ENCODE data around the gene SLC35G4. TPM values are rescaled to one million over a fixed set of nuclear protein-coding genes. Genes with fewer than 3 reads are reported as not detected.
A peak's percentile ranks its signal among the peaks of the same experiment; 100 is the strongest.

SLC35G4 gene
- polyA plus RNA-seq, 1 experiment: not detected

DNA sequence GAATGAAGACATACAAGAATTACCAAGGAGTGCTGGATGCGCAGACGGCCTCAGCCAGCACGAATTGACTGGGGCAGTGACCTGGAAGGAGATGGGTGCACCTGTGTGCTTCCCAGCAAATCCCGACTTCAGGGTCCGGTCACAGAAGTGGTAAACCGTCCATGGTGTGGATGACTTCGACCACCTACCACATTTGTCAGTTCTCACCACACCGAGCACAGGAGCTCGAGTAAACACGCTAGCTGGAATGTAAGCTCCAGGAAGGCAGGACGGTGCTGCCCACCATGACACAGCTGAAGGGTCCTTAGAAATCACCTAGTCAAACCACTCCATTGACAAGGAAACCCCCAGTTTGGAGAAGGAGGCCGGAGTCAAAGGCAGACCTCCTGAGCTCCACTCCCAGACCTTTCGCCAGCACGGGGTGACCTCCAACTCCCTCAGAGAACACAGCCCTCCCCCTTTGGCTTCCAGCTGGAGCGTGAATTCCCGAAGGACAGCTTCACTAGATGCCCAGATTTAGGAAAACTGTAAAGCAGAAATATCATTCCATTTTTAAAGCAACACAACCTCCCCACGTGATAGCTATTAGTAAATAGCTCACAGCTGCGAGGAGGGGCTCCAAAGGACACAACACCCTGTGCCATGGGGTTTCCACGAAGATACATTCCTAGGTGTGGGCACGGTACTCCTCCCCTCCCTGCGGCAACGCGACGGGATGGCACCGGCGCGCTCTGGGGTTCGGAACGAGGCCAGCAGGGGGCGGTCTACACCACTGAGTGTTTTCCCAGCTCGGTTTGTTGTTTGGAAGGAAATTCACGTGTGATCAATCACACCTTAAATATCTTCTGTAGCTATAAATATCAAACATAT lies 45.6 kb downstream of the SLC35G4 start:
- DNase-seq (ENCODE audit: low read depth): no peak
- H3K4me3 ChIP-seq (ENCODE audit: low read depth, low read length): no peak overlapping the region
- POLR2A ChIA-PET: no interaction called here

DNA sequence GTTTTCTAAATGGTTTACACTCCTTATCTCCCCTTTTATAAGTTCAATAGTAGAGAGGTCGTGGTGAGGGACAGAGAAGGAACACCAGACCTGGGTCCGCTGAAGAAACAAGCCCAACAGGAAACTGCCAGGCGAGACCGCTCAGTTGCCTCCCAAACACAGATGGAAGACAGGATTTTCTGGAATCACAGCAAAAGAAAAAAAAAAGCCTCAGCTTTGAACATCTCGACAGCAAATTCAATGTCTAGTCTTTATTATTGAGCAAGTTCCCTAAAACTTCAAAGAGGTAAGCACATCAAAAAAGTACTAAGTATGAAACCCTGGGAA lies 46.2 kb downstream of the SLC35G4 start:
- H3K36me3 ChIP-seq (ENCODE audit: control insufficient read depth, insufficient read depth, low read length): no peaks in the 10 kb centered on the region
- TF ChIP-seq, protein P1, sequence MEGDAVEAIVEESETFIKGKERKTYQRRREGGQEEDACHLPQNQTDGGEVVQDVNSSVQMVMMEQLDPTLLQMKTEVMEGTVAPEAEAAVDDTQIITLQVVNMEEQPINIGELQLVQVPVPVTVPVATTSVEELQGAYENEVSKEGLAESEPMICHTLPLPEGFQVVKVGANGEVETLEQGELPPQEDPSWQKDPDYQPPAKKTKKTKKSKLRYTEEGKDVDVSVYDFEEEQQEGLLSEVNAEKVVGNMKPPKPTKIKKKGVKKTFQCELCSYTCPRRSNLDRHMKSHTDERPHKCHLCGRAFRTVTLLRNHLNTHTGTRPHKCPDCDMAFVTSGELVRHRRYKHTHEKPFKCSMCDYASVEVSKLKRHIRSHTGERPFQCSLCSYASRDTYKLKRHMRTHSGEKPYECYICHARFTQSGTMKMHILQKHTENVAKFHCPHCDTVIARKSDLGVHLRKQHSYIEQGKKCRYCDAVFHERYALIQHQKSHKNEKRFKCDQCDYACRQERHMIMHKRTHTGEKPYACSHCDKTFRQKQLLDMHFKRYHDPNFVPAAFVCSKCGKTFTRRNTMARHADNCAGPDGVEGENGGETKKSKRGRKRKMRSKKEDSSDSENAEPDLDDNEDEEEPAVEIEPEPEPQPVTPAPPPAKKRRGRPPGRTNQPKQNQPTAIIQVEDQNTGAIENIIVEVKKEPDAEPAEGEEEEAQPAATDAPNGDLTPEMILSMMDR (IDR thresholded peaks at IDR 0.05; ENCODE audit: insufficient read depth, low read depth, low read length): no peak
- CTCF ChIA-PET: interaction anchor here (0.6 to 2.4 kb wide), 17 partner anchors 10 to 583 kb away, joined by 3 to 16 read pairs (median 3); partner anchors contain the start of gene GNAL
- POLR2A ChIA-PET: no interaction called here
- no peak for DNase-seq (ENCODE audit: low read depth)
- peaks cover 3% of the 10 kb centered on the region; the same call in 1 of the 2 replicates for H3K27me3 ChIP-seq (ENCODE audit: control insufficient read depth, insufficient read depth, low read length)
- H3K4me3 ChIP-seq (ENCODE audit: low read depth, low read length): no peak overlapping the region

More for the DNA sequence above, 45.6 kb downstream of the SLC35G4 start:
- Histone ChIP-seq H3K36me3 (ENCODE audit: control insufficient read depth, insufficient read depth, low read length) (no peaks in the 10 kb centered on the region), H3K27me3 (ENCODE audit: control insufficient read depth, insufficient read depth, low read length) (peaks cover 3% of the 10 kb centered on the region; the same call in 1 of the 2 replicates)
- CTCF ChIA-PET: interaction anchor here (0.6 to 2.4 kb wide), 19 partner anchors 8 to 583 kb away, joined by 3 to 16 read pairs (median 3); partner anchors contain the start of gene GNAL
- TF ChIP-seq, protein P1 (IDR thresholded peaks at IDR 0.05; ENCODE audit: insufficient read depth, low read depth, low read length): peak; percentile 77

DNA sequence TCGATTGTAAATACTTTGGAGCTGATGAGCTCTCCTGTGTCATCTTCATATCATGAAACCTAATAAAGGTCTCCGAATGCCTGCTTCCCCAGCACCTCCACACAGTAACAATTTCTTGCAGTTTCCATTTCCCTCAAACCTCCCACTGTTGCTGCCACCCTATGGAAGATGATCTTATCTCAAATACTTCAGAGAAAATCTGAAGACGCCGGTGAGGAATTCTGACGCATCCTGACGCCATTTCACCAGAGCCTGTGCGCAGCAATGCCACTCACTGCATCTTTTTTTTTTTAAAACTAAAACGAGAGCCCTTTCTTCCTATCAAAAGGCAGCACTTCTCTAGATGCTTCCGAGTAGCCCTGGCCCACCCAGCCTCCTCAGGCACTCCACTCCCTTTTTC lies 47.8 kb downstream of the SLC35G4 start:
- Histone ChIP-seq H3K36me3 (ENCODE audit: control insufficient read depth, insufficient read depth, low read length) (no peaks in the 10 kb centered on the region), H3K27me3 (ENCODE audit: control insufficient read depth, insufficient read depth, low read length) (peaks cover 3% of the 10 kb centered on the region; the same call in 1 of the 2 replicates), H3K4me3 (ENCODE audit: low read depth, low read length) (no peak overlapping the region)
- DNase-seq (ENCODE audit: low read depth): no peak
- ChIA-PET POLR2A (no interaction called here), CTCF (no interaction called here)
- TF ChIP-seq, protein P1 (IDR thresholded peaks at IDR 0.05; ENCODE audit: insufficient read depth, low read depth, low read length): no peak

DNA sequence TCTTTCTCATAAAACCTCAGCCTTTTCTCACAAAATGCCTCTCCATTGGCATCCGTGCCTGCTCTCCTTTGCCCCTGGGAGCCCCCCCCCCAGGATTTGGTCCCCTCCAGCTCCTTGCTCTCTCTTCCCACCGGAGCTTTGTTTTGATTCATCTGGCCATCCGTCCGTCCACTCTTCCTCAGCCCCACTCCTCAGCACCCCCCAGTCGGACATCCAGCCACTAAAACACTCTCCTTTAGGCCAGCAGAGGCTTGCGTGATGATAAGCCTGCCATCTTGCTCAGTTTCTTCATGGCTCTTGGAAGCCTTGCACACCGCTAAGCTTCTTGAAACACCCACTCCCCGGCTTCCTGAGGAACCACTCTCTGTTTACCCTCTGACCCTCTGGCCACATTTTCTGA lies 48.2 kb downstream of the SLC35G4 start:
- CTCF ChIA-PET: no interaction called here
- TF ChIP-seq, protein P1 (IDR thresholded peaks at IDR 0.05; ENCODE audit: insufficient read depth, low read depth, low read length): no peak
- DNase-seq (ENCODE audit: low read depth): no peak
- peaks cover 3% of the 10 kb centered on the region; the same call in 1 of the 2 replicates for H3K27me3 ChIP-seq (ENCODE audit: control insufficient read depth, insufficient read depth, low read length)
- POLR2A ChIA-PET: no interaction called here
- H3K36me3 ChIP-seq (ENCODE audit: control insufficient read depth, insufficient read depth, low read length): no peaks in the 10 kb centered on the region
- H3K4me3 ChIP-seq (ENCODE audit: low read depth, low read length): no peak overlapping the region

DNA sequence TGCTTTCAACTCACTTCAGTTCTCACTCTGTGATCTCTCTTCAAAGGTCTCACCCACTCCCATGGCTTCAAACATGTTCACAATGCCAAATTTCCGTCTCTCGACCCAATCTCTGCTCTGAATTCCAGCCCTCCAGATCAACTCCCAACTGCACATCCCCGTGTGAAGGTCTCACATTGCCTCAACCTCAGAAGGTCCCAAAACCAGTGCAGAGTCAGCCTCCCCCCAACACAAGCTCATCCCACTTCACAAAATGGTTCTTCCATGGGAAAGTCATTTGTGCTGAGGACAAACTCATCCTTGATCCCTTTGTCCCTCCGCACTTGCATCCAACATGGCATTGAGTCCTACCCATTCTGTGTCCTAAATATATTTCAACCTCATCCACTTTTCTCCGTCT lies 48.6 kb downstream of the SLC35G4 start:
- TF ChIP-seq, protein P1 (IDR thresholded peaks at IDR 0.05; ENCODE audit: insufficient read depth, low read depth, low read length): no peak
- CTCF ChIA-PET: no interaction called here
- DNase-seq (ENCODE audit: low read depth): no peak
- Histone ChIP-seq H3K27me3 (ENCODE audit: control insufficient read depth, insufficient read depth, low read length) (peaks cover 3% of the 10 kb centered on the region; the same call in 1 of the 2 replicates), H3K36me3 (ENCODE audit: control insufficient read depth, insufficient read depth, low read length) (no peaks in the 10 kb centered on the region), H3K4me3 (ENCODE audit: low read depth, low read length) (no peak overlapping the region)
- POLR2A ChIA-PET: no interaction called here
